ENCODE measurements around the gene PPL. TPM values are rescaled to one million over a fixed set of nuclear protein-coding genes. Genes with fewer than 3 reads are reported as not detected.

PPL gene
- total and polyA plus RNA-seq, 11 donors, result 4.3 to 23.8 (median 7.8) TPM

DNA sequence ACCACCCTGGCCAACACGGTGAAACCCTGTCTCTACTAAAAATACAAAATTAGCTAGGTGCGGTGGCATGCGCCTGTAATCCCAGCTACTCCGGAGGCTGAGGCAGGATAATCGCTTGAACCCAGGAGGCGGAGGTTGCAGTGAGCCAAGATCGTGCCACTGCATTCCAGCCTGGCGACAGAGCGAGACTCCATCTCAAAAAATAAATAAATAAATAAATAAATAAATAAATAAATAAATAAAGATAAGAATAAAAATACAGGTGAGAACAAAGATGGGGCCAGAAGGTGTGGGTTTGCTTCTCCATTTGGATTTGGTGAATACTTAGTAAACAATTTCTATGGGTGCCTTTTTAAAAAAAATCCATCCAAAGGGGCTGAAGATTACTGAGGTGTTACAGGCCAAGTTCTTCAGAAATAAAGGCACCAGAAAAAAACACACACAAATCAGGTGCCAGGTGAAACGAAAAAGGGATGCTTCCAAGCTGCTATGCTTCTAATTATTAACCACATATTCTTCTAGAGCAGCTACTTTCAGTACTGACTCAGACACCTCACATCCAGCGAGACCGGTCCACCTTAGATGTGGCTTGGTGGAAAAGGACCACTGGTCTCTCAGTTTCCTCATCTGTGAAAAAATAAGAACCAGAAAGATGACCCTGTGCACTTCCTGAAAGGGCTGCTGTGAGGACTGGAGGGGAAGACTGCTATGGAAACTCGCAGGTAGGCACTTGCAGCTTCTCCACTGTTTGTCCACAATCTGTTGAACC, 99.0 kb downstream of the PPL start:
- TF ChIP-seq, protein P1, sequence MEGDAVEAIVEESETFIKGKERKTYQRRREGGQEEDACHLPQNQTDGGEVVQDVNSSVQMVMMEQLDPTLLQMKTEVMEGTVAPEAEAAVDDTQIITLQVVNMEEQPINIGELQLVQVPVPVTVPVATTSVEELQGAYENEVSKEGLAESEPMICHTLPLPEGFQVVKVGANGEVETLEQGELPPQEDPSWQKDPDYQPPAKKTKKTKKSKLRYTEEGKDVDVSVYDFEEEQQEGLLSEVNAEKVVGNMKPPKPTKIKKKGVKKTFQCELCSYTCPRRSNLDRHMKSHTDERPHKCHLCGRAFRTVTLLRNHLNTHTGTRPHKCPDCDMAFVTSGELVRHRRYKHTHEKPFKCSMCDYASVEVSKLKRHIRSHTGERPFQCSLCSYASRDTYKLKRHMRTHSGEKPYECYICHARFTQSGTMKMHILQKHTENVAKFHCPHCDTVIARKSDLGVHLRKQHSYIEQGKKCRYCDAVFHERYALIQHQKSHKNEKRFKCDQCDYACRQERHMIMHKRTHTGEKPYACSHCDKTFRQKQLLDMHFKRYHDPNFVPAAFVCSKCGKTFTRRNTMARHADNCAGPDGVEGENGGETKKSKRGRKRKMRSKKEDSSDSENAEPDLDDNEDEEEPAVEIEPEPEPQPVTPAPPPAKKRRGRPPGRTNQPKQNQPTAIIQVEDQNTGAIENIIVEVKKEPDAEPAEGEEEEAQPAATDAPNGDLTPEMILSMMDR (IDR thresholded peaks at IDR 0.05), result no peak
- TF ChIP-seq POLR2A (IDR thresholded peaks at IDR 0.05), result no peak
- no peaks in the 10 kb centered on the region for H3K27me3 ChIP-seq
- WGBS, 4 donors, result 86 to 88% (median 88%) methylated on average over 13 of the region's 13 CpGs
- no peak for DNase-seq
- peak overlapping the region in 2 of 12 donors; percentile 25 to 49 for H3K27ac ChIP-seq
- no peaks in the 10 kb centered on the region for H3K9me3 ChIP-seq
- ATAC-seq, result no peak
- peaks cover 3 to 99% (median 91%) of the 10 kb centered on the region in 9 donors for H3K36me3 ChIP-seq
- H3K4me3 ChIP-seq, result no peak overlapping the region
- H3K4me1 ChIP-seq, result peaks cover 0 to 24% (median 2%) of the 10 kb centered on the region in 12 donors
- intact Hi-C loops (cut with DNase I), result no loop called here

DNA sequence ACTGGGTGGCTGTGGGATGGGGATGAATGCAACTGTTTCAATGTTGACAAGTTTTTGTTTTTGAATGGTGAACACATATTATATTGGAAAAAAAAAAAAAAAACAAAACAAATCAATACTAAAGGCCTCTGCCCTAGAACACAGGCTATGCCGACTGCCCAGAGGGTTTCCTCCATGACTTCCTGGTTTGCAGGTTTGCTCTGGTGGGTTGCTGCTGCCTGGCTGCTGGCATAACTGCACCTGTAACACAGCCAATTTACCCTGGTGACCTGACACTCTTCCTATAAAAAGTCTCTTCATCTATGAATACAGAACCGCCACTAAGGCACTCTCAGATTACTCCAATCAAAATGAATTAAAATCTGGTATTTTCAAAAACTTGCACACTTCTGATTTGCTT, 100.2 kb downstream of the PPL start:
- DNase-seq, result no peak
- Histone ChIP-seq H3K27me3 (no peaks in the 10 kb centered on the region), H3K27ac (peak overlapping the region in 4 of 12 donors; percentile 3 to 49 (median 31)), H3K4me1 (peaks cover 0 to 24% (median 4%) of the 10 kb centered on the region in 12 donors), H3K9me3 (no peaks in the 10 kb centered on the region), H3K36me3 (peaks cover 5 to 99% (median 91%) of the 10 kb centered on the region in 9 donors), H3K4me3 (no peak overlapping the region)
- TF ChIP-seq, protein P1 (IDR thresholded peaks at IDR 0.05), result no peak
- TF ChIP-seq POLR2A (IDR thresholded peaks at IDR 0.05), result no peak
- intact Hi-C loops (cut with DNase I), result no loop called here
- 53 to 59% (median 56%) methylated on average over 2 of the region's 2 CpGs for WGBS, 4 donors
- ATAC-seq, result peak in 1 of 4 donors; percentile 41

DNA sequence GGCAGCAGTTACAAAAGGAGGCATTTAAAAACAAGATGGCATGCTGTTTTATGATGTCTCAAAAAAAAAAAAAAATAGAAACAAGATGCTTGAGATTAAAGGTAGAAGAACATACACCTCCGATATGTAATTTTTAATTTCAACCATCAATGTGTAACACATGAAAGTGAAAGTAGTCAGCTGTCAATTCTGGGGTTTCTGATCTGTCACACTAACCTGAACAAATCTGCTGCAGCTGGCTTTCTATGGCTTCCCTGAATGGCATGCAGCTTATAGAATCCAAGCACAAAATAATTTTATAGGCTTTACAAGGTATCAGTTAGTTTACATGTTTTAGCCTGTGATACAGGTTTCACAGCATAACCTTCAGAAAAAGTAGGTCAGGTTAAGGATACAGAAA, 103.4 kb downstream of the PPL start:
- H3K9me3 ChIP-seq, result no peaks in the 10 kb centered on the region
- H3K4me1 ChIP-seq, result peaks cover 0 to 49% (median 18%) of the 10 kb centered on the region in 12 donors
- DNase-seq (no peak), ATAC-seq (no peak)
- intact Hi-C loops (cut with DNase I), result no loop called here
- WGBS, 4 donors, result 90 to 98% (median 93%) methylated on average over 1 of the region's 1 CpG
- H3K27ac ChIP-seq, result peak overlapping the region in 1 of 12 donors; percentile 34
- H3K4me3 ChIP-seq, result no peak overlapping the region
- TF ChIP-seq, protein P1 (IDR thresholded peaks at IDR 0.05), result no peak
- TF ChIP-seq POLR2A (IDR thresholded peaks at IDR 0.05), result no peak
- peaks cover 10 to 99% (median 91%) of the 10 kb centered on the region in 9 donors for H3K36me3 ChIP-seq
- no peaks in the 10 kb centered on the region for H3K27me3 ChIP-seq

DNA sequence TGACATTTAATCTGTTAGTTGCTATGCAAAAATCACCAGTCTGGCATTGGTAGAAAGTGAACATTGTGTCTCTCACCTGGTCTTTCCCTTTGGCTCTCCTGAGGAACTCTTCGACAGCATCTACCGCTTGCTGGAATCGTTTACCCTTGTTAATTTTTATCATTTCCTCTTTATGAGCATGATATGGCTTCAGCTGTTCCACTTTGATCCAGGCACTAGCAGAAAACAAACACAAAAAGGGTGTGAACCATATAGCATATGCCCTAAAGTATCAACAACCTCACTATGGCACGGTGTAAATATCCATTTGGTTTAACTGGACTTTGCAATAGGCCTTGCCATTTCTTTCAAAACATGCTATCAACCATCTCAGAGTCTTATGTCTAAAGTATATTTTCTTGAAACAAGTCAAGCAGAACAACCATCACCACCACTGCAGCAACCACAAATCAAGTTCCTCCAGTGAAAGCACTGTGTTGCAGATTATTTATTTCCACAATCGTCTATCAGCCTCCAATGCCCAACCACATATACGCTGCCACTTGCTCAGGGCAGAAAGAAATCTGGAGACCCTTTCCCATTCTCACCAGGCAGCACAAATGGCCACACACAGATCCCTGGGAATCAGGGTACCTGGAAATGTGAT, 104.1 kb downstream of the PPL start:
- DNase-seq (no peak), ATAC-seq (no peak)
- Histone ChIP-seq H3K4me1 (peaks cover 0 to 56% (median 20%) of the 10 kb centered on the region in 12 donors), H3K36me3 (peaks cover 7 to 99% (median 91%) of the 10 kb centered on the region in 9 donors), H3K4me3 (no peak overlapping the region), H3K9me3 (no peaks in the 10 kb centered on the region), H3K27me3 (no peaks in the 10 kb centered on the region), H3K27ac (peak overlapping the region in 2 of 12 donors; percentile 6 to 34)
- TF ChIP-seq, protein P1 (IDR thresholded peaks at IDR 0.05), result no peak
- 78 to 82% (median 80%) methylated on average over 6 of the region's 6 CpGs for WGBS, 4 donors
- intact Hi-C loops (cut with DNase I), result no loop called here

Measured in heart left ventricle (tissue), 16 donors.